ENCODE measurements around the gene POLR3GL. TPM values are rescaled to one million over a fixed set of nuclear protein-coding genes. Genes with fewer than 3 reads are reported as not detected.

Gene POLR3GL
- total RNA-seq, 1 experiment from 2014 or later: 7.9 TPM

DNA sequence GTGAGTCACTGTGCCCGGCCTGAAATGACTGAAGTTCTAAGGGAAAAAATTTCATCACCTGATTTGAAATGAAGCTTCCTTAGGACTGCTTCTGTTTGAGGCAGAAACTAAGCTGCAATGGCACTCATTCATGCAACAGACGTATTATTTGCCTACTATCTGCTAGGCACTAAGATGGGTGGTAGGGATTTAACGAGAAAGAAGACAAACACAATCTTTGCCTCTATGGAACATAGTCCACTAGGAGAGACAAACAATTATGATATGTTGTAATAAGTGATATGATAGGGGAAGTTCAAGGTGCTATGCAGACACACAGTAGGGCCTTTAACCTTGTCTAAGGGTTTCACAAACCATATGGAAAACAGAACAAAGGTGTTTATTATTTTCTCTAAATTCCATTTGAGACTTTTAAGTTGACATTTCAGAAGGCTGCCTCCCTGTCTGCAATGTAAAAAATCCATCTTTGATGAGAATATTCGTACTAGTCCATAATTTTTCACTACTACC lies 18.0 kb upstream of the POLR3GL start:
- H3K9me3 ChIP-seq (ENCODE audit: control insufficient read depth, low read depth, low read length): no peaks in the 10 kb centered on the region
- no peak overlapping the region for H2BK12ac ChIP-seq (ENCODE audit: insufficient read length, low read depth, low read length)
- no peaks in the 10 kb centered on the region for H3K23me2 ChIP-seq (ENCODE audit: insufficient read length, low read depth, low read length, poor library complexity, severe bottlenecking)
- no peak overlapping the region for H3K23ac ChIP-seq (ENCODE audit: insufficient read length, low read depth, low read length)
- H3K27ac ChIP-seq (ENCODE audit: insufficient read length, low read depth, low read length): no peak overlapping the region
- Mint-ChIP-seq H3K27ac (no peak overlapping the region), H3K9me3 (no peaks in the 10 kb centered on the region), H3K27me3 (ENCODE audit: low read depth) (no peaks in the 10 kb centered on the region), H3K36me3 (ENCODE audit: insufficient read depth in 1 of 3, low read depth in 3 of 3) (no peaks in the 10 kb centered on the region), H3K4me1 (peaks cover 16 to 21% of the 10 kb centered on the region in 2 experiments), H3K4me3 (no peak overlapping the region)
- no peaks in the 10 kb centered on the region for H3K27me3 ChIP-seq (ENCODE audit: insufficient read depth, low read length)
- no peaks in the 10 kb centered on the region for H4K20me1 ChIP-seq (ENCODE audit: control insufficient read depth, insufficient read depth, insufficient read length)
- H2BK20ac ChIP-seq (ENCODE audit: low read depth, low read length, poor library complexity, severe bottlenecking): no peak overlapping the region
- no CpG with 5 or more reads among the region's 4 CpGs for WGBS (ENCODE audit: extremely low coverage, insufficient read length, low lambda C conversion rate)
- H2AFZ ChIP-seq (ENCODE audit: low read length): no peak overlapping the region
- H2BK5ac ChIP-seq (ENCODE audit: insufficient read length, low read length): no peak overlapping the region
- H3K4me1 ChIP-seq (ENCODE audit: insufficient read depth, low read length): peaks cover 6% of the 10 kb centered on the region; the same call in 1 of the 2 replicates
- no peak overlapping the region for H4K91ac ChIP-seq (ENCODE audit: insufficient read length, low read depth, low read length)
- DNase-seq: no peak
- TF ChIP-seq CTCF (conservative IDR thresholded peaks at IDR 0.05): no peak
- H3K18ac ChIP-seq (ENCODE audit: insufficient read length, low read depth, low read length): no peak overlapping the region
- no peaks in the 10 kb centered on the region for H3K79me1 ChIP-seq (ENCODE audit: insufficient read depth, low read depth, low read length, poor library complexity, severe bottlenecking)
- no peak overlapping the region for H2BK15ac ChIP-seq (ENCODE audit: low read depth, low read length)
- no peak overlapping the region for H3K56ac ChIP-seq (ENCODE audit: insufficient read length, low read depth, low read length)
- H3K14ac ChIP-seq (ENCODE audit: insufficient read depth, low read length): no peak overlapping the region
- no peak overlapping the region for H3T11ph ChIP-seq (ENCODE audit: low read length)
- H2BK120ac ChIP-seq (ENCODE audit: low read depth, low read length, poor library complexity, severe bottlenecking): no peak overlapping the region
- no peak overlapping the region for H3K9ac ChIP-seq (ENCODE audit: extremely low read depth, insufficient read length, low read length)
- H4K5ac ChIP-seq (ENCODE audit: insufficient read length, low read depth, low read length): no peak overlapping the region
- no peak overlapping the region for H3K4me2 ChIP-seq (ENCODE audit: insufficient read depth, insufficient read length, low read length)
- no peak overlapping the region for H3K4ac ChIP-seq (ENCODE audit: low read depth, low read length)
- H4K8ac ChIP-seq (replicated peaks; ENCODE audit: insufficient read length, low read depth, low read length): no peak overlapping the region
- H2AK5ac ChIP-seq (ENCODE audit: insufficient read length, low read length): no peak overlapping the region
- H3K79me2 ChIP-seq (ENCODE audit: insufficient read depth, low read length): no peaks in the 10 kb centered on the region

Data from H9 (cell line).